ENCODE results near the gene LRRC8A. TPM values are rescaled to one million over a fixed set of nuclear protein-coding genes. Genes with fewer than 3 reads are reported as not detected.
A peak's percentile ranks its signal among the peaks of the same experiment; 100 is the strongest.

The LRRC8A gene
- total and polyA plus RNA-seq, 2 of the 13 experiments (the other 11 are each of a cell fraction or from before 2014, with no cell fraction given) = 16.1 to 40.6 TPM

DNA sequence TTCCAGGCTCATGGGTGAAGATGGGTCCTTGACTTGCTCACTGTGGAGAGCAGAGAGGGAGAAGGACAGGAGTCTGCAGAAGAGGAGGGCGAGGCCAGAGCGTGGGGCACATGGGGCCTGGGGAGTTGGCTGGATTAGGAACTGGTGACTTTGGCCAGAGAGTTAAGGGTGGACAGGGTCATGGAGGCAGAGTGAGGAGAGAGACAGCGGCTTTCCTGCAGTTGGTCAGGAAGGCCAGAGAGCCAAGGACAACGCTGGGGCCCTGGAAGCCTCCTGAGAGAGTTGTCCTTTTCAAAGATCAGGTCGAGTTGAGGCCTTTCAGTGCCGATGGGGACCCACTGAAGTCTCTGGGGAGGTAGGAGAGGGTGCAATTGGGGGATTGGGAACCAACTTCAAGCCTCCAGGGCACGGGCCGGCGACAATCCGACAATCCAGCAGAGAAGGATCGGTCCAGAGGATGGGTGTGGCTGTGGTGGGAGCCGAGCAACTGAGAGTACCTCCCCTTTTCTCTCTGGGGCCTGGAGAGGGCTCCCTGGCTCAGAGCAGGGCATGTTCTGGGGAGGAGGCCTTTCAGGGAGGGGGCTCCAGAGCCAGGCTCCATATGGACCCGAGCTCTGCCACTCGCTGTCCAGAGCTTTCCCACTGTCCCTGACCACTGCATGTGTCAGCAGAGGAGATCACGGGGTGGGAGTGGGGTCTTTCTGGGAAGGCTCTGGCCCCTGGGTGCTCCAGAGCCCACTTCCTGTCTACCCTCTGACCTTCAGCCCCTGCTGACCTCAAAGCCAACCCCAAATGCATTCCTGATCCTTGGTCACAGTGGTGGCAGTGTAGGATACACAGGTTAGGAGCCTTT is 31.3 kb downstream of the LRRC8A start (continued):
- TF ChIP-seq, protein P1, sequence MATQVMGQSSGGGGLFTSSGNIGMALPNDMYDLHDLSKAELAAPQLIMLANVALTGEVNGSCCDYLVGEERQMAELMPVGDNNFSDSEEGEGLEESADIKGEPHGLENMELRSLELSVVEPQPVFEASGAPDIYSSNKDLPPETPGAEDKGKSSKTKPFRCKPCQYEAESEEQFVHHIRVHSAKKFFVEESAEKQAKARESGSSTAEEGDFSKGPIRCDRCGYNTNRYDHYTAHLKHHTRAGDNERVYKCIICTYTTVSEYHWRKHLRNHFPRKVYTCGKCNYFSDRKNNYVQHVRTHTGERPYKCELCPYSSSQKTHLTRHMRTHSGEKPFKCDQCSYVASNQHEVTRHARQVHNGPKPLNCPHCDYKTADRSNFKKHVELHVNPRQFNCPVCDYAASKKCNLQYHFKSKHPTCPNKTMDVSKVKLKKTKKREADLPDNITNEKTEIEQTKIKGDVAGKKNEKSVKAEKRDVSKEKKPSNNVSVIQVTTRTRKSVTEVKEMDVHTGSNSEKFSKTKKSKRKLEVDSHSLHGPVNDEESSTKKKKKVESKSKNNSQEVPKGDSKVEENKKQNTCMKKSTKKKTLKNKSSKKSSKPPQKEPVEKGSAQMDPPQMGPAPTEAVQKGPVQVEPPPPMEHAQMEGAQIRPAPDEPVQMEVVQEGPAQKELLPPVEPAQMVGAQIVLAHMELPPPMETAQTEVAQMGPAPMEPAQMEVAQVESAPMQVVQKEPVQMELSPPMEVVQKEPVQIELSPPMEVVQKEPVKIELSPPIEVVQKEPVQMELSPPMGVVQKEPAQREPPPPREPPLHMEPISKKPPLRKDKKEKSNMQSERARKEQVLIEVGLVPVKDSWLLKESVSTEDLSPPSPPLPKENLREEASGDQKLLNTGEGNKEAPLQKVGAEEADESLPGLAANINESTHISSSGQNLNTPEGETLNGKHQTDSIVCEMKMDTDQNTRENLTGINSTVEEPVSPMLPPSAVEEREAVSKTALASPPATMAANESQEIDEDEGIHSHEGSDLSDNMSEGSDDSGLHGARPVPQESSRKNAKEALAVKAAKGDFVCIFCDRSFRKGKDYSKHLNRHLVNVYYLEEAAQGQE (IDR thresholded peaks at IDR 0.05; ENCODE audit: borderline replicate concordance in 1 of 2, low read depth in 1 of 2, low read length in 2 of 2) = no peak
- 0 out of 2 replicates have a peak, but pooled peaks have one; percentile 29 for TF ChIP-seq WIZ (CRISPR knock-in tag; IDR thresholded peaks at IDR 0.05)

DNA sequence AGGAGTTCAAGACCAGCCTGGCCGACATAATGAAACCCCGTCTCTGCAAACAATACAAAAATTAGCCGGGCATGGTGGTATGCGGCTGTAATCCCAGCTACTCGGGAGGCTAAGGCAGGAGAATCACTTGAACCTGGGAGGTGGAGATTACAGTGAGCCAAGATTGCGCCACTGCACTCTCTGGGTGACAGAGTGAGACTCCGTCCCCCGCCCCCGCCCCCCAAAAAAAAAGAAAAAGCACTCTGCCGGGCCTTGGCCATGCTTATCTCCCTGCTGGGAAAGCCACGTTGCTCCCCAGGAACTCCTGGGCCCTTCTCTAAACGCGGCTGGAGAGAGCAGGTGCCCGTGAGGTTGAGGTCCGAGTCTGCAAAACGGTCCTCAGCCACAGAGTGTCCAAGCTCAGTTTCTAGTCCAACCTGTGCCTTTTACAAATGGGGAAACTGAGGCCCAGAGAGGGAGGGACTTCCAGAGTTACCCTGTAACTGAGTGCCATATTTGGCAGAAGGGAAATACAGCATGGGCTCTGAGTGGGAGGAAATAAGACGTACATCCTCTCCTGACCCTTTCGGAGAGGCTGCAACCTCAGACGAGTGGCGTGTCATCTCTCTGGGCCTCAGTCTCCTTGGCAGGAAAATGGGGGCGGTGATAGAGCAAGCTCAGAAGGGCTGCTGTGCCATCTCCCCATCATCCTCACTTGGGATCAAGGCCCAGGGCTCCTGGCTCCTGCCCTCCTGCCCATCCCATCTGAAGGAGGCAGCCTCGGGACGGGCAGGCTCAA is 32.3 kb downstream of the LRRC8A start:
- peak overlapping the region; percentile 37 for H3K4me2 ChIP-seq (ENCODE audit: low read depth, low read length)
- POLR2A ChIA-PET = interaction anchor here (0.9 kb wide), 1 partner anchor 31 kb away, joined by 3 read pairs; no protein-coding TSS in a partner anchor
- no peak for ATAC-seq
- TF ChIP-seq NR2F6 (IDR thresholded peaks at IDR 0.05) (0 out of 2 replicates have a peak, but pooled peaks have one; percentile 11), NR2F6 (CRISPR knock-in tag; IDR thresholded peaks at IDR 0.05) (no peak), ZNF331 (CRISPR knock-in tag; IDR thresholded peaks at IDR 0.05) (no peak), RELA (CRISPR knock-in tag; IDR thresholded peaks at IDR 0.05) (no peak), GFI1 (CRISPR knock-in tag; IDR thresholded peaks at IDR 0.05; ENCODE audit: borderline replicate concordance) (peak; percentile 34; the same call in 1 of the 2 replicates), RARA (CRISPR knock-in tag; IDR thresholded peaks at IDR 0.05) (peak; percentile 5), TBX2 (CRISPR knock-in tag; IDR thresholded peaks at IDR 0.05; ENCODE audit: borderline replicate concordance) (0 out of 2 replicates have a peak, but pooled peaks have one; percentile 44), ZNF230 (CRISPR knock-in tag; IDR thresholded peaks at IDR 0.05) (no peak)
- TF ChIP-seq, protein P2, sequence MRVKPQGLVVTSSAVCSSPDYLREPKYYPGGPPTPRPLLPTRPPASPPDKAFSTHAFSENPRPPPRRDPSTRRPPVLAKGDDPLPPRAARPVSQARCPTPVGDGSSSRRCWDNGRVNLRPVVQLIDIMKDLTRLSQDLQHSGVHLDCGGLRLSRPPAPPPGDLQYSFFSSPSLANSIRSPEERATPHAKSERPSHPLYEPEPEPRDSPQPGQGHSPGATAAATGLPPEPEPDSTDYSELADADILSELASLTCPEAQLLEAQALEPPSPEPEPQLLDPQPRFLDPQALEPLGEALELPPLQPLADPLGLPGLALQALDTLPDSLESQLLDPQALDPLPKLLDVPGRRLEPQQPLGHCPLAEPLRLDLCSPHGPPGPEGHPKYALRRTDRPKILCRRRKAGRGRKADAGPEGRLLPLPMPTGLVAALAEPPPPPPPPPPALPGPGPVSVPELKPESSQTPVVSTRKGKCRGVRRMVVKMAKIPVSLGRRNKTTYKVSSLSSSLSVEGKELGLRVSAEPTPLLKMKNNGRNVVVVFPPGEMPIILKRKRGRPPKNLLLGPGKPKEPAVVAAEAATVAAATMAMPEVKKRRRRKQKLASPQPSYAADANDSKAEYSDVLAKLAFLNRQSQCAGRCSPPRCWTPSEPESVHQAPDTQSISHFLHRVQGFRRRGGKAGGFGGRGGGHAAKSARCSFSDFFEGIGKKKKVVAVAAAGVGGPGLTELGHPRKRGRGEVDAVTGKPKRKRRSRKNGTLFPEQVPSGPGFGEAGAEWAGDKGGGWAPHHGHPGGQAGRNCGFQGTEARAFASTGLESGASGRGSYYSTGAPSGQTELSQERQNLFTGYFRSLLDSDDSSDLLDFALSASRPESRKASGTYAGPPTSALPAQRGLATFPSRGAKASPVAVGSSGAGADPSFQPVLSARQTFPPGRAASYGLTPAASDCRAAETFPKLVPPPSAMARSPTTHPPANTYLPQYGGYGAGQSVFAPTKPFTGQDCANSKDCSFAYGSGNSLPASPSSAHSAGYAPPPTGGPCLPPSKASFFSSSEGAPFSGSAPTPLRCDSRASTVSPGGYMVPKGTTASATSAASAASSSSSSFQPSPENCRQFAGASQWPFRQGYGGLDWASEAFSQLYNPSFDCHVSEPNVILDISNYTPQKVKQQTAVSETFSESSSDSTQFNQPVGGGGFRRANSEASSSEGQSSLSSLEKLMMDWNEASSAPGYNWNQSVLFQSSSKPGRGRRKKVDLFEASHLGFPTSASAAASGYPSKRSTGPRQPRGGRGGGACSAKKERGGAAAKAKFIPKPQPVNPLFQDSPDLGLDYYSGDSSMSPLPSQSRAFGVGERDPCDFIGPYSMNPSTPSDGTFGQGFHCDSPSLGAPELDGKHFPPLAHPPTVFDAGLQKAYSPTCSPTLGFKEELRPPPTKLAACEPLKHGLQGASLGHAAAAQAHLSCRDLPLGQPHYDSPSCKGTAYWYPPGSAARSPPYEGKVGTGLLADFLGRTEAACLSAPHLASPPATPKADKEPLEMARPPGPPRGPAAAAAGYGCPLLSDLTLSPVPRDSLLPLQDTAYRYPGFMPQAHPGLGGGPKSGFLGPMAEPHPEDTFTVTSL (CRISPR knock-in tag; IDR thresholded peaks at IDR 0.05; ENCODE audit: borderline replicate concordance) = no peak

More for the DNA sequence above, 32.3 kb downstream of the LRRC8A start:
- intact Hi-C loops (cut with micrococcal nuclease; ENCODE audit: unreplicated experiment) (no loop called here), in situ Hi-C loops (cut with HindIII; ENCODE audit: extremely low pct_ligation_motif_present, low pct_unique_long_range_greater_than_20kb) (no loop called here)
- Histone ChIP-seq H3K9me3 (ENCODE audit: low read length) (no peaks in the 10 kb centered on the region), H4K20me1 (ENCODE audit: insufficient read depth, low read length) (no peaks in the 10 kb centered on the region), H2AFZ (ENCODE audit: low read length) (no peak overlapping the region), H3K27me3 (ENCODE audit: control insufficient read depth in 1 of 2, insufficient read depth in 2 of 2, low read length in 2 of 2) (no peaks in the 10 kb centered on the region), H3K79me2 (ENCODE audit: insufficient read depth, low read length) (peaks cover 9% of the 10 kb centered on the region), H3K4me3 (replicated peaks in 1 of 3; ENCODE audit: insufficient read depth in 1 of 3, low read depth in 2 of 3, low read length in 3 of 3) (no peak overlapping the region), H3K4me1 (ENCODE audit: insufficient read depth, low read length) (peaks cover 86% of the 10 kb centered on the region), H3K36me3 (replicated peaks in 1 of 2; ENCODE audit: control insufficient read depth in 1 of 2, insufficient read depth in 2 of 2, low read length in 2 of 2) (peaks cover 21 to 33% of the 10 kb centered on the region in 2 experiments), H3K9ac (ENCODE audit: insufficient read depth, low read depth, low read length) (0 out of 2 replicates have a peak overlapping the region, but pooled peaks have one; percentile 13), H3K27ac (ENCODE audit: extremely low read length, insufficient read depth, low read length) (peak overlapping the region; percentile 70)
- 70% methylated on average over 21 of the region's 23 CpGs for WGBS (ENCODE audit: low lambda C conversion rate)
- CTCF ChIA-PET (ENCODE audit: low intra/inter-chr PET ratio, low total read pairs) = no interaction called here
- FAIRE-seq = no peak
- DNase-seq (ENCODE audit: low spot score) = no peak
- BruUV-seq (replicated peaks) = no TSS peak
